Activated naive CD8-positive, alpha-beta T cell treated with anti-CD3 and anti-CD28 coated beads, Interleukin-2, amount 50 U/mL, for 24 hours (primary cell): ENCODE results near the gene PRRX2.

Source experiments
- ATAC-seq: fragments of 150-1000 bp; cut with Tn5 transposase; one replicate; pipeline ENCODE4 v1.10.0; 2021
- DNase-seq: peaks from one replicate; pipeline ENCODE4 v3.0.0; 2021
- H3K27ac Mint-ChIP-seq: one replicate; pipeline ENCODE4 v1.8.0; 2021; ENCODE audit warnings: mild to moderate bottlenecking, mixed read lengths
- H3K27me3 Mint-ChIP-seq: one replicate; pipeline ENCODE4 v1.8.0; 2021; ENCODE audit warnings: mixed read lengths
- H3K36me3 Mint-ChIP-seq: one replicate; pipeline ENCODE4 v1.8.0; 2021; ENCODE audit warnings: low read depth, mixed read lengths
- H3K4me1 Mint-ChIP-seq: one replicate; pipeline ENCODE4 v1.8.0; 2021; ENCODE audit warnings: mixed read lengths
- H3K4me3 Mint-ChIP-seq: one replicate; pipeline ENCODE4 v1.8.0; 2021; ENCODE audit warnings: mild to moderate bottlenecking, moderate library complexity, mixed read lengths
- H3K9me3 Mint-ChIP-seq: one replicate; pipeline ENCODE4 v1.8.0; 2021; ENCODE audit warnings: mixed read lengths

PRRX2 gene

DNA sequence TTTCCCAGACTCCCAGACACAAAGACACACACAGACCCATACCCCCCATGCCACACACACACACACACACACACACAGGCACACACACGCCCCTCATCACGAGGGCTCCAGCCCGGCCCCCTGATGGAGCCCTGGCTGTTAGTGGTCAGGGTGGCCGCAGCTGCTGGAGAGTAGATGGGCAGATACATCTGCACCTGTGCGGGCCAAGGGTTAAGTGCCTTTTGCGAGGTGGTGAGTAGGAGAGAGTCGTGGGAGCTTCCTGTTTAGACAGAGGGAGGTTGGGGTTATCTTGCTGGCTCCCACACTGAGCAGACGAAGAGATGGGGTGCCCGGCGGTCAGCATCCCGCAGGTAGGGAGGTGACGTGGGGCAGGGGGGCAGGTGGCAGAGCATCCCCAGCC is 8.2 kb downstream of the PRRX2 start:
- Mint-ChIP-seq H3K27ac (no peak overlapping the region), H3K36me3 (no peaks in the 10 kb centered on the region), H3K4me1 (peaks cover 7% of the 10 kb centered on the region), H3K4me3 (no peak overlapping the region), H3K9me3 (no peaks in the 10 kb centered on the region), H3K27me3 (peaks cover 21% of the 10 kb centered on the region)
- ATAC-seq (no peak), DNase-seq (no peak)

DNA sequence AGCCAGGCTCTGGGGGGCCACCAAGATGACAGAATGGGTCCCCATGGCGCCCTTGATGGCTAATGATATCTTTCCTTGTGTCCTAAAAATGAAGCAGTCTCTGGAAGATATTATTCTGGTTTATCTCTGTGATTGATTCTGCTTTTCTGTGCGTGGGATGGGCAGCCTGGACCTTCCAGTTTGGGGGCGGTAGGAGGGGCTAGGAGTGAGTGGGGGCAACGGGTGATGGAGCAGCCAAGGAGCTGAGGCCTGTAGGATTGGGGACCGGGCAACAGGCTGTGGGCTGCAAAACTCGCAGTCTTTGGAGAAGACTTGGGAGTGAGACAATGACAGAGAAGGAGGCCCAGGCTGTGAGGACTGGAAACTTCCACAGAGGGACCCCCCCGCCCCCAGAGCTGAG is 8.8 kb downstream of the PRRX2 start:
- DNase-seq (no peak), ATAC-seq (no peak)
- Mint-ChIP-seq H3K4me1 (peaks cover 7% of the 10 kb centered on the region), H3K36me3 (no peaks in the 10 kb centered on the region), H3K27me3 (peaks cover 21% of the 10 kb centered on the region), H3K27ac (no peak overlapping the region), H3K9me3 (no peaks in the 10 kb centered on the region), H3K4me3 (no peak overlapping the region)

DNA sequence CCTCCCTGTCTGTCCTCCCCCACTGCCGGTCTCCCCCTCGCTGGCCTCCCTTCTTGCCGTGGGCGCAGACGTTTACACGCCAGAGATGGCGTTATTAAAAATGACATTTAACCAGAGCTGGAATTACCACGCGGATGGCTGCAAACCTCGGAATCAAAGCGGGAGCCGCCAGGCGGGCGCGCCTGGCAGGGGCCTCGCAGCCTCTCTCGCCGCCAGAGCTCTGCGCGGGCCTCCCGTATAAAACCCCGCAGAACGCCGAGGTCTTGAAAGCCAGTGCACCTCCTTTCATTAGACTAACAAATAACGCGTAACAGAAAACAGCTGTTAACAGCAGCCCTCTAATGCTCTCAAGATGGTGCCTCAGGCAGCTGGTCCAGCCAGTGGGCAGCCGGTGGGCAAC is 10.2 kb downstream of the PRRX2 start:
- ATAC-seq = no peak
- DNase-seq = no peak
- no peaks in the 10 kb centered on the region for H3K9me3 Mint-ChIP-seq
- H3K36me3 Mint-ChIP-seq = no peaks in the 10 kb centered on the region
- H3K4me1 Mint-ChIP-seq = peaks cover 7% of the 10 kb centered on the region
- no peak overlapping the region for H3K27ac Mint-ChIP-seq
- H3K27me3 Mint-ChIP-seq = peaks cover 16% of the 10 kb centered on the region
- H3K4me3 Mint-ChIP-seq = no peak overlapping the region

DNA sequence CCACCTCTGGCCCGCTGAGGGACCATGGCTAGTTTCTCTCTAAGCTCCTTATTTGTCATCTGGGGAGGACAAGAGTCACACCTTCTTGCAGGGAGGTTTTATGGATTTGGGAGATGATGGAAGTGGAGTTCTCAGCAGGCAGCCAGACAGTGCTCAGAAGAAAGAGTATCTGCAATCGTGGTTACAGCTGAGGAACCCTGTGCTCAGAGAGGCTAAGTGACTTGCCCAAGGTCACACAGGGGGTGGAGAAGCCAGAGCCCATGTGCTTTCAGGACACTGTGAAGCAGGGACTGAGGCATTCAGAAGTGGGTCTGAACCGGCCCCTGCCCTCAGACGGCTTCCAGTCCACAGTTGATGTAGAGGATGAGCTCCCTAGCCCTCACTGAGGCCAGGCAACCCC is 10.8 kb downstream of the PRRX2 start:
- no peaks in the 10 kb centered on the region for H3K9me3 Mint-ChIP-seq
- peaks cover 3% of the 10 kb centered on the region for H3K4me1 Mint-ChIP-seq
- H3K36me3 Mint-ChIP-seq = no peaks in the 10 kb centered on the region
- peaks cover 20% of the 10 kb centered on the region for H3K27me3 Mint-ChIP-seq
- no peak for DNase-seq
- H3K4me3 Mint-ChIP-seq = no peak overlapping the region
- no peak for ATAC-seq
- no peak overlapping the region for H3K27ac Mint-ChIP-seq

DNA sequence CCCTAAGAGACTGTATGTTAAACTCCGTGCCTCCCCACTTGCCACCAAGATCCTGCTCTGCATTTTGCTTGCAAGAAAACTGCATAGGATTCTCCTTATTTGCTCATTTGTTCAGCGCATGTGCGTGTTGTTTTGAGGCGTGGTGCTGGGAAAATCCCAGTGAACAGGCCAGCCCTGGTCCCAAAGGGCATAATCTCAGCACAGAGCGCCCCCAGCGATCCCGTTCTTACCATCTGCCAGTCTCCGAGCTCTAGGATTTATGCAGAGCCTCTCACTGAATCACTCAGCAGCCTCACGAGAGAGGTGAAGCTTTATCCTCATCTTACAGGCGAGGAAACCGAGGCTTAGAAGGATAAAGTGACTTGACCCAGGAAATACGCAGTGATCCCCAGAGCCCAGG is 11.5 kb downstream of the PRRX2 start:
- no peak for ATAC-seq
- Mint-ChIP-seq H3K27ac (no peak overlapping the region), H3K36me3 (no peaks in the 10 kb centered on the region), H3K4me3 (no peak overlapping the region), H3K27me3 (peaks cover 20% of the 10 kb centered on the region), H3K4me1 (no peaks in the 10 kb centered on the region), H3K9me3 (no peaks in the 10 kb centered on the region)
- no peak for DNase-seq

DNA sequence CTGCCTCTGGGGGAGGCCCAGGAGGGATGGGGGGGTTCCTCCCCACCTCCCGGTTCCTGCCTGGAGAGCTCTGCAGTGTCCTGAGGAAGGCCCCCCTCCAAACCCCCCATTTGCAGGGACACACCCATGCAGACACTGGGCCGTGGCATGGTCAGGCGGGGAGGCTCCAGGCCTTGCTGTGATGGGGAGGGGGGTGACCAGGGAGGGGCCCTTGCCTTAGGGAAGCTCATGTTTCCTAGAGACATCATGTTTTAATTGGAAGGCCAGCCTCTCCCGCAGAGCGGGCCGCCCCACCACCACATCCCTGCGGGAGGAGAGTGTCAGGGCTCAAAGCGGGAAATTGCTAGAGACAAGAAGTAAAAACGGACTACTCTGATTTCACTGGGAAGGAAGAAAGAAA is 12.0 kb downstream of the PRRX2 start:
- no peak overlapping the region for H3K4me3 Mint-ChIP-seq
- H3K9me3 Mint-ChIP-seq = no peaks in the 10 kb centered on the region
- no peaks in the 10 kb centered on the region for H3K36me3 Mint-ChIP-seq
- no peaks in the 10 kb centered on the region for H3K4me1 Mint-ChIP-seq
- DNase-seq = no peak
- peaks cover 20% of the 10 kb centered on the region for H3K27me3 Mint-ChIP-seq
- ATAC-seq = no peak
- no peak overlapping the region for H3K27ac Mint-ChIP-seq

DNA sequence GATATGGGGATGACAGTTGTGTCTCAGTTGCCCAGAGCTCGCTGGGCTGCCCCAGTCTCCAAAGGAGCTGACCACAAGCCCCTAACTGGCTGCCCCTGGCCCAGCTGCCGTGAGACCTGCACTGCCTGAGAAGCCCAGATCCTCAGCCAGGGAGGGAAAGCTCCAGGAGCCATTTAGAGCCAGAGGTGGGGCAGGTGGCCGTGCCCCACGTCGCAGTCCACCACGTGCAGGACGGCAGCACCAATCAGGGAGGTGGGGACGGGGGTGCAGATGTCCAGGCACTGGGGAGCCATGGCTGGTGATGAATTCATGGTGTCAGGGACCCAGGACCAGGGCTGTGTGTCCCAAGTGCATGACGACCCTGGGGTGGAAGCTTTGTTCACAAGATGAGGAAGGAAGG is 13.4 kb downstream of the PRRX2 start:
- Mint-ChIP-seq H3K27me3 (peaks cover 20% of the 10 kb centered on the region), H3K36me3 (no peaks in the 10 kb centered on the region), H3K9me3 (no peaks in the 10 kb centered on the region), H3K4me1 (no peaks in the 10 kb centered on the region), H3K27ac (no peak overlapping the region), H3K4me3 (no peak overlapping the region)
- ATAC-seq (no peak), DNase-seq (no peak)

DNA sequence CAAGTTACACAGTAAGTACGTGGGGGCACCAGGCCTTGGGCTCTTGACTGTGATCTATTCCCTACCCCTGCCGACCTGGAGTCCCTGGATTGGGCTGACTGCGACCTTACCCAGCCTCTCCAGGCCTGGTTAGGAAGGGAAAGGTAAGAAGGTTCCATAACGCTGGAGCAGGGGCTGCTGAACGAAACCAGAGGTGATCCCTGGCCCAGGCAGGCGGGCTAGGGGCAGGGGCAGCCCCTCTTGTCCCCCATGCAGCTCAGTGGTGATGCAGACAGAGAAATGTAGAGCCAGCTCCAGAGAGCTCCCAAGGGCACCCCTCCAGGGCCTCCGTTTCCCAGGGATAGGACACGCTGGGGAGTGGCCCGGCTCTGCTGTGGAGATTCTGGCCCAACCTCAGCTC is 14.1 kb downstream of the PRRX2 start:
- ATAC-seq (no peak), DNase-seq (no peak)
- Mint-ChIP-seq H3K4me1 (no peaks in the 10 kb centered on the region), H3K27me3 (peaks cover 18% of the 10 kb centered on the region), H3K9me3 (no peaks in the 10 kb centered on the region), H3K36me3 (no peaks in the 10 kb centered on the region), H3K4me3 (no peak overlapping the region), H3K27ac (no peak overlapping the region)

DNA sequence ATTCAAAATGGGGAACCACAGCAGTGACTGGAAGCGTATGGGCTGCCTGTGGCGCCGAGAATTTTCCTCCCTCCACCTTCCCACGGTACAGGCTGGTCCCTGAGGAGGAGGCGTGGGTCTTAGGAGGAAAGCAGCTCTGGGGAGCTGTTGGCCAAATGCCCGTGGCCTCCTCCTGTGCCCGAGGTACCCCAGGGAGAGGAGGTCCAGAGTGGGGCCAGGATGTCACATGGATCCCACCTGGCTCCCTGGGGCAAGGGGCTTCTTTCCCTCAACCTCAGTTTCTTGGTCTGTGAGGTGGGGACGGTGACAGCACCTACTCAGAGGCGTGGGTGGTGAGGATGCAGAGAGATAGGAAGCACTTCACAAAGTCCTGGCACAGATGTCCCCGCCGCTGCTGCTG is 16.5 kb downstream of the PRRX2 start:
- ATAC-seq (no peak), DNase-seq (no peak)

DNA sequence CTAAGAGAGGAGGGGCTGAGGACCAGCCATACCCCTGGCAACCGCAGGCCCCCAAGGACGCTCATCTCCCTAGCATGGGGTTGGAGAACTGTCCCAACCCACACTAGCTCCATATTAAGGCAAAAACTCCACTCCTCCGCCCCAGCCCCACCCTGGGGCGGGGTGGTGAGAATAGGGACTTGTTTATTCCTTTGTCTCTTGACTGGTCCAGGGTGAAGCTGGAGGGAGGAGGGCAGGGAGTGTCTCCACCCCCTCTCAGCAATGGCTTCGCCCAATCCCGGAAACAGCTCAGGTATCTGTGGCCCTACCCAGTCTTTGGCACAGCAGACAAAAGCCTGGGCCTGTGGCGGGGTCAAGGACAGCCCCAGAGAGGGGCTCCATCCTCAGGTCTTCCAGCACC is 16.9 kb downstream of the PRRX2 start:
- Mint-ChIP-seq H3K4me3 (no peak overlapping the region), H3K9me3 (no peaks in the 10 kb centered on the region), H3K27me3 (peaks cover 15% of the 10 kb centered on the region), H3K4me1 (no peaks in the 10 kb centered on the region), H3K27ac (no peak overlapping the region), H3K36me3 (no peaks in the 10 kb centered on the region)
- no peak for ATAC-seq
- DNase-seq = no peak

More for the DNA sequence above, 16.5 kb downstream of the PRRX2 start:
- H3K27ac Mint-ChIP-seq = no peak overlapping the region
- H3K9me3 Mint-ChIP-seq = no peaks in the 10 kb centered on the region
- no peaks in the 10 kb centered on the region for H3K36me3 Mint-ChIP-seq
- no peaks in the 10 kb centered on the region for H3K4me1 Mint-ChIP-seq
- no peak overlapping the region for H3K4me3 Mint-ChIP-seq
- peaks cover 17% of the 10 kb centered on the region for H3K27me3 Mint-ChIP-seq

DNA sequence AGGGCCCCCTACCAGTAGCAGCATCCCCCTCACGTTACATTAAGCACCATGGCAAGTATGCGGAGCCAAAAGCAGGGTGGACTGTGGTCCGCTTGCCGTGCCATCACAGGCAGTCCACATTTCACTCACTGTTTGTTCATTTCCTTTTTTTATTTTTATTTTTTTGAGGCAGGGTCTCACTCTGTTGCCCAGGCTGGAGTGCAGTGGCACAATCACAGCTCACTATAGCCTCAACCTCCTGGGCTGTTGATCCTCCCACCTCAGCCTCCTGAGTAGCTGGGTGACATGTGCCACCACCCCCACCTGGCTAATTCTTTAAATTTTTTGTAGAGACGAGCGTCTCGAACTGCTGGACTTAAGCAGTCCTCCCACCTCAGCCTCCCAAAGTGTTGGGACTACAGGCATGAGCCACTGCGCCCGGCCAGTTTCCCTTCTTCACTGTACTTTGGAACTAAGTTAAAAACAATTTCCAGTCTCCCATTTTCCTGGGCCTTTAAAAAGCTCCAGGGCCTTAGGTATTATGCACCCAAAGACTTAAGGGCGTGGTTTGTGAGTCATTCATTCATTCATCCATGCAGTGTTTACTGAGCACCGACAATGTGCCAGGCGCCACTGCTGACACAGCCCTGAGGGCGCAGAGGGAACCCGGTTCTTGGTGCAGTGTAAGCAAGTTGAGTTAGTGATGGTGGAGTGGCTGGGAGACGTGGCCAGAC is 19.9 kb downstream of the PRRX2 start:
- H3K36me3 Mint-ChIP-seq = no peaks in the 10 kb centered on the region
- H3K4me3 Mint-ChIP-seq = no peak overlapping the region
- H3K9me3 Mint-ChIP-seq = no peaks in the 10 kb centered on the region
- no peak overlapping the region for H3K27ac Mint-ChIP-seq
- no peaks in the 10 kb centered on the region for H3K4me1 Mint-ChIP-seq
- peaks cover 12% of the 10 kb centered on the region for H3K27me3 Mint-ChIP-seq
- ATAC-seq = no peak
- DNase-seq = no peak

DNA sequence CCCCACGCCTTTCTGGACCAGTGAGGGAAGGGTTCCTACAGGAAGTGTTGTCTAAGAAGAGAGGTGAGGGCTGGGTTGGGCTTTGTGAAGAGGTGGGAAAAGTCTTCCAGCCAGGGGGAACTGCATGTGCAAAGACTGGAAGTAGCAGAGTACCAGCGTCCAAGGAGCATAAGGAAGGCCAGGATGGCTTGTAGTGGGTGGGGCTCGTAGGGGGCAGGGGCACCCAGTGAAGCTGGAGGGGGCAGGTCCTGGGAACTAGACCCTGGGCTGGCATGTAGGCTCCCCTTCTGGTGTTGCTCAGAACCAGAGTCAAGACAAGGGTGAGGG is 20.4 kb downstream of the PRRX2 start:
- Mint-ChIP-seq H3K4me3 (no peak overlapping the region), H3K4me1 (no peaks in the 10 kb centered on the region), H3K9me3 (no peaks in the 10 kb centered on the region), H3K27ac (no peak overlapping the region), H3K36me3 (no peaks in the 10 kb centered on the region), H3K27me3 (peaks cover 8% of the 10 kb centered on the region)
- ATAC-seq (no peak), DNase-seq (no peak)

DNA sequence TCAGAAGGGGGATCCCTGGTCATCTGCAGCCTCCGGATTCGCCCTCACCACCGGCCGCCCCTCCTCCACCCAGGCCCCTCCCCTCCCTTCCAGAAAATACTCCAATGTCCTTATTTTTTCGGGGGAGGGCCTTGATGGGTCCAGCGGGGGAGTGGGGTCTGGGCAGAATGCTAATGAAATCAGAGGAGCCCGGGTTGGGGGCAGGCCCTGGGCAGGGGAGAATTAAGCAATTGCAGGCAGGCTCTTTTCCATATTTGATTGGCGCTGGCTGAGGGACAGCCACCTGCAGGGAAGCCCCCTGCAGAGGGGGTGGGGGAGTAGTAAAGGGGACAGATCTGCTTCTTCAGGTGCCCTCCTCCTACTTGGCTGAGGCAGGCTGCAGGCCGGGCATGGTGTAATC is 21.3 kb downstream of the PRRX2 start:
- Mint-ChIP-seq H3K27ac (no peak overlapping the region), H3K36me3 (no peaks in the 10 kb centered on the region), H3K9me3 (no peaks in the 10 kb centered on the region), H3K27me3 (peaks cover 9% of the 10 kb centered on the region), H3K4me3 (no peak overlapping the region), H3K4me1 (no peaks in the 10 kb centered on the region)
- ATAC-seq = no peak
- DNase-seq = no peak

DNA sequence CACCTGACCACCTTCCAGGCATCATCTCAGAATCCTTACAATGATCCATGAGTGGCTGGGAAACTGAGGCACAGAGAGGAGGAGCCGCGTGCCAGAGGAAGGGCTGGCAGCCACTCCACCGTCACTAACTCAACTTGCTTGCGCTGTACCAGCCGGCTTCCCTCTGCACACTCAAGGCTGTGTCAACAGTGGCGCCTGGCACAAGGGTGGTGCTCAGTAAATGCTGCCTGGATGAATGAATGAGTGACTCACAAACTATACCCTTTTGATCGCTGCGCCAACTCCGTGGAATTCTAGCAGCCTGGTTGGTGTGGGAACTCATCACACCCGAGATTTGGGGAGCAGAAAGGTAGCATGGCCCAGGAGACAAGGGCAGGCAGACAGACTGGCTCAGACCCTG is 21.9 kb downstream of the PRRX2 start:
- DNase-seq = no peak
- H3K27ac Mint-ChIP-seq = no peak overlapping the region
- no peaks in the 10 kb centered on the region for H3K36me3 Mint-ChIP-seq
- H3K4me3 Mint-ChIP-seq = no peak overlapping the region
- no peaks in the 10 kb centered on the region for H3K4me1 Mint-ChIP-seq
- ATAC-seq = no peak
- peaks cover 9% of the 10 kb centered on the region for H3K27me3 Mint-ChIP-seq
- H3K9me3 Mint-ChIP-seq = no peaks in the 10 kb centered on the region

DNA sequence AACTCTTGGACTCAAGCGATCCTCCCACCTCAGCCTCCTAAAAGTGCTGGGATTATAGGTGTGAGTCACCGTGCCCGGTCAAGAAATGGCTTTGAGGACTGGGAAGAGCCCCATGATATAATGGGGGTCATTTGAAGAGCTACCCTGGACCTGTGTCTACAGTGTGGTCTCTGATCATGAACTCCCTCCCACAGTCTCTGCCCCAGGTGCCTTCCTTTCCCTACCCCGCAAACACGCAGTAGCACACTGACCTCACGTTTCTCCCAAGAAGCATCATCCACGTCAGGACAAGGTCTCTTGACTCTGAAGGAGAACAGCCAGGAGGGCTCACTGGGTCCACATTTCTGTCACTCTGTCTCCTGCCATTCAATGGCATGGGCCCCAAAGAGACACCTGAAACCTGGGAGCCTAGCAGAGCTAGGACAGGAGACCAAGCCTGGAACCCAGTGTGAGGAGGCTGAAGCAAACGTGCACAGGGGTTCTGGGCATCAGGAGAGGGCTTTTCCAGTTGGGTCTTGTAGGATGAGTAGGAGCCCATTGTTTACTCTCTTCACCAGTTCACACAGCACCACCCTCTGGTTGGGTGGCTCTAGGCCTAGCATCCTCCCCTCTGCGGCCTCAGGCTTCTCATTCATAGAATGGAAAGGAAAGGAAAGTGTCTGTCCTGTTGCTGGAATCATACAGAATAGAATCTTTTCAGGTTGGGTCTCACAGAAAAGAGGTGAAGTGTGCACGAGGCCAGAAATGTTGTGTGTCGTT is 23.0 kb downstream of the PRRX2 start:
- H3K27ac Mint-ChIP-seq = no peak overlapping the region
- no peaks in the 10 kb centered on the region for H3K4me1 Mint-ChIP-seq
- no peak overlapping the region for H3K4me3 Mint-ChIP-seq
- ATAC-seq = no peak
- no peak for DNase-seq
- H3K9me3 Mint-ChIP-seq = no peaks in the 10 kb centered on the region
- peaks cover 11% of the 10 kb centered on the region for H3K27me3 Mint-ChIP-seq
- H3K36me3 Mint-ChIP-seq = no peaks in the 10 kb centered on the region
